Measurements from ENCODE around the gene CSRP1.

CSRP1 gene

DNA sequence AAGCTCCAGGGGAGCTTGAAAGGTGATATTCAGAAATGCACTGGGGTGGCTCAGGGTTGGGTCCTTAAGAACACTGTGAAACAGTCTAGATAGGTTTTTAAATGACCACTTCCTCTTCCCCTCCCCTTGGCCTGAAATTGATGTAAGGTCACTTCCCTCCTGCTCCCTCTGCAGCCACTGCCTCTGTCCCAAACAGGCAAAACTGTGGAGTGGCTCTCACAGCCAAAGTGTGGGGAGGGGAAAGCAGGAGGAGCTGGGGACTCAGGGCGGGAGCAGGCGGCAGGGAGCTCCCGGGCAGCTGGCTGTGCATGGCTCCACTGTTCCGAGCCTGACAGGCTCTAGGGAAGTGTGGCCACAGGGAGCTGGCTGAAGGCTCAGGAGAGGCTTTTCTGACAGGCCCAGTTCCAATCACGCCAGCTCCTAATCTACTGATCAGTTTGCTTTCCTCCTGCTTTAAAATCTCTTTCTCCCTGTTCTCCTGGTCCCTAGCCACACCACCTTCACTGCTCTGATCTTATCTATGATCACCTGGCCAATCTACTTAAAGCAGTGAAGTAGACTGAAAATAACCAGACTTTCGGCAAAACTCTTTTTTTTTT lies 5.1 kb upstream of the CSRP1 start:
- Histone ChIP-seq H3K4me3 (ENCODE audit: low read length) (no peak overlapping the region), H3K4me1 (ENCODE audit: control insufficient read depth, low read depth, low read length) (peaks cover 8% of the 10 kb centered on the region), H3K4ac (ENCODE audit: low read depth, low read length) (no peak overlapping the region), H2BK120ac (ENCODE audit: low read depth, low read length) (no peak overlapping the region), H3K18ac (ENCODE audit: low read length) (peak overlapping the region; percentile 3), H3K4me2 (ENCODE audit: low read length) (no peak overlapping the region), H3K36me3 (ENCODE audit: control insufficient read depth, insufficient read depth, low read length) (no peaks in the 10 kb centered on the region), H3K27me3 (ENCODE audit: insufficient read depth, low read length, poor library complexity) (no peaks in the 10 kb centered on the region), H4K5ac (ENCODE audit: low read length) (no peak overlapping the region), H3K79me1 (ENCODE audit: low read length) (no peaks in the 10 kb centered on the region), H3K9ac (ENCODE audit: low read length) (peak overlapping the region; percentile 11), H2BK5ac (ENCODE audit: low read length) (no peak overlapping the region), H3K23ac (ENCODE audit: low read length) (no peak overlapping the region), H3K79me2 (ENCODE audit: control insufficient read depth, insufficient read depth, low read length) (no peaks in the 10 kb centered on the region), H2BK15ac (replicated peaks; ENCODE audit: low read depth) (no peak overlapping the region), H2AK5ac (ENCODE audit: low read length) (no peak overlapping the region), H3K27ac (ENCODE audit: low read depth, low read length) (peak overlapping the region; percentile 5), H4K8ac (ENCODE audit: low read depth, low read length) (no peak overlapping the region), H3K56ac (ENCODE audit: low read length) (peak overlapping the region; percentile 73)
- WGBS (ENCODE audit: extremely low coverage, insufficient coverage, low lambda C conversion rate), result no CpG with 5 or more reads among the region's 6 CpGs
- peak; percentile 91 for DNase-seq

DNA sequence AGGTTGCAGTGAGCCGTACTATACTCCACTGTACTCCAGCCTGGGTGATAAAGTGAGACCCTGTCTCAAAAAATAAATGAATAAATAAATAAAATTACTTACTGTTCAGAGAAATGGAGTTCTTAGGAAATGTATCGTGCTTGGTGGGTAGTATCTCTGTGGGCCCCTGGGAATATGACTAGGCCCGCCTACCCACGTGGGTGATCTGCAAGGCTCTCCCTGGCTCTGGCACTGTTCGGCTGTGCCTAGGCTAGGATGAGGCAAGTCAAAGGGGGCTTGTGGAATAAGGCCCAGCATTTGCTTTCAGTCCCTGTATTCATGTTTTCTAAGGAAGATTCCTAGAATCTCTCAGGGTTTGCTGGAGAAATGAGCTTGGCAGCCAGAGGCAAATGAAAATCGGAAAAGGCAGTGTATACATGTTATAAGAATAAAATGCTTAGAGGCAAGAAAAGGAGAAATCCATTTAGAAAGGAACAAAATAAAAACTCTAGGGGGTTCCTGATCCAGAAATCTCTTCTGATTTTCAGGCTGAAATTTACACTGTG lies 4.5 kb upstream of the CSRP1 start:
- DNase-seq, result no peak
- Histone ChIP-seq H2BK5ac (ENCODE audit: low read length) (no peak overlapping the region), H3K36me3 (ENCODE audit: control insufficient read depth, insufficient read depth, low read length) (no peaks in the 10 kb centered on the region), H3K23ac (ENCODE audit: low read length) (no peak overlapping the region), H3K27me3 (ENCODE audit: insufficient read depth, low read length, poor library complexity) (no peaks in the 10 kb centered on the region), H2BK120ac (ENCODE audit: low read depth, low read length) (no peak overlapping the region), H3K79me2 (ENCODE audit: control insufficient read depth, insufficient read depth, low read length) (no peaks in the 10 kb centered on the region), H4K8ac (ENCODE audit: low read depth, low read length) (no peak overlapping the region), H3K9ac (ENCODE audit: low read length) (peak overlapping the region; percentile 16), H2AK5ac (ENCODE audit: low read length) (no peak overlapping the region), H4K5ac (ENCODE audit: low read length) (no peak overlapping the region), H3K18ac (ENCODE audit: low read length) (no peak overlapping the region), H3K4me1 (ENCODE audit: control insufficient read depth, low read depth, low read length) (peaks cover 8% of the 10 kb centered on the region), H3K79me1 (ENCODE audit: low read length) (no peaks in the 10 kb centered on the region), H3K27ac (ENCODE audit: low read depth, low read length) (peak overlapping the region; percentile 9), H3K4me3 (ENCODE audit: low read length) (no peak overlapping the region), H3K56ac (ENCODE audit: low read length) (peak overlapping the region; percentile 66), H3K4me2 (ENCODE audit: low read length) (no peak overlapping the region), H3K4ac (ENCODE audit: low read depth, low read length) (peak overlapping the region; percentile 56), H2BK15ac (replicated peaks; ENCODE audit: low read depth) (no peak overlapping the region)
- WGBS (ENCODE audit: extremely low coverage, insufficient coverage, low lambda C conversion rate), result no CpG with 5 or more reads among the region's 6 CpGs

DNA sequence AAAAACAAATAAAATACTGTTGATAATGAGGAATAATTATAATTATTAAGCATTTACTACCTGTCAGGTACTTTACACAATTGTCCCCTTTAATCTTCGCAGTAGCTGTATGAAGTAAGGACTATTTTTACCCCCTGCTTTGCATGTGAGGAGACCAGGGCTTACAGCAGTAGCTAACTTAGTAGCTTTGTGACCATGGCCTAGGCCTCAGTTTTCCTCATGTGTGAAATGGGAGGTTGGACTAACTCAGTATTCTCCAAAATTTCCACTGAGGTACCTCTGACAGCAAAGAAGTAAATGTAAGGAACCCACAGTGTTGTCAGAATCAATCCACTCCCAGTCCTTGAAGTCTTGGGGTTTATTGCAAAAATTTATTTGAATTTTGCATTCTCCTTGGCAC lies 3.8 kb upstream of the CSRP1 start:
- H3K4ac ChIP-seq (ENCODE audit: low read depth, low read length), result no peak overlapping the region
- H4K5ac ChIP-seq (ENCODE audit: low read length), result no peak overlapping the region
- H3K23ac ChIP-seq (ENCODE audit: low read length), result no peak overlapping the region
- H3K79me1 ChIP-seq (ENCODE audit: low read length), result no peaks in the 10 kb centered on the region
- WGBS (ENCODE audit: extremely low coverage, insufficient coverage, low lambda C conversion rate), result no CpG with 5 or more reads among the region's 1 CpG
- peaks cover 8% of the 10 kb centered on the region for H3K4me1 ChIP-seq (ENCODE audit: control insufficient read depth, low read depth, low read length)
- H3K9ac ChIP-seq (ENCODE audit: low read length), result no peak overlapping the region
- H3K36me3 ChIP-seq (ENCODE audit: control insufficient read depth, insufficient read depth, low read length), result no peaks in the 10 kb centered on the region
- H3K27ac ChIP-seq (ENCODE audit: low read depth, low read length), result no peak overlapping the region
- no peak overlapping the region for H2BK120ac ChIP-seq (ENCODE audit: low read depth, low read length)
- no peak overlapping the region for H3K56ac ChIP-seq (ENCODE audit: low read length)
- H3K27me3 ChIP-seq (ENCODE audit: insufficient read depth, low read length, poor library complexity), result no peaks in the 10 kb centered on the region
- H3K4me2 ChIP-seq (ENCODE audit: low read length), result no peak overlapping the region
- no peak overlapping the region for H3K4me3 ChIP-seq (ENCODE audit: low read length)
- H2AK5ac ChIP-seq (ENCODE audit: low read length), result no peak overlapping the region
- H3K79me2 ChIP-seq (ENCODE audit: control insufficient read depth, insufficient read depth, low read length), result no peaks in the 10 kb centered on the region
- no peak for DNase-seq
- H2BK15ac ChIP-seq (replicated peaks; ENCODE audit: low read depth), result no peak overlapping the region
- H3K18ac ChIP-seq (ENCODE audit: low read length), result no peak overlapping the region
- no peak overlapping the region for H4K8ac ChIP-seq (ENCODE audit: low read depth, low read length)
- H2BK5ac ChIP-seq (ENCODE audit: low read length), result no peak overlapping the region

DNA sequence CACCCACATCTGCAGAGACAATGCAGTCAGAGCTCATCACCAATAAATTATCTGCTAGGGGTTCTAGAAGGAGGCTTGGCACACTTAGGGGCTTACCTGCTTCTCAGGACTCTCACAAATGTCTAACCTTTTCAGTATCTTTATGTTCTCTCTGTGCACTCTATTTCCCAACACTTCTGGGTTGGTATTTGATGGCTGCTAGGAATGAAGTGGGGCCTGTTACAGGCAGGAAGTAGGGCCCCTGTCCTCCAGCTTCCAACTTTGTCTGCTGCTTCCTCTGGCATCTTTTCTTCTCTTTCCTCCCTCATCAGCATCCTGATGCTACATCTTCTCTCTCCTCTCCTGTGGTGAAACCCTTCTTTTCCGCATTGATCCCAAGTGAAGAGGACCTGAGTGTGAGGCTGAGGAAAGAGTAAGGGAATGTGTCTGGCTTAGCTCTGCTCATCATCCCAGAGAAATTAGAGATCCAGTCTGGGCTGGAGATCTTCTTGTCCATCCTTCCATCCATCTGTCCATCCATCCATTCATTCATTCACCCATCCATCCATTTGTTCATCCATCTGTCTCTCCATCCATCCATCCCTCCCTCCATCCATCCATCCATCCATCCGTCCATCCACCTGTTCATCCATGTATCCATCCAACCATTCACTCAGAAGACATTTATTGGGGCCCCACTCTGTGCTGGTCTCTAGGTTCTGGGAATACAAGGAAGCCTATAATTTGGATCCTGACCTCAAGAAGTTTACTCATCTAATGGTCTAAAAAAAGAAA lies 2.9 kb upstream of the CSRP1 start:
- Histone ChIP-seq H3K4me2 (ENCODE audit: low read length) (no peak overlapping the region), H3K27me3 (ENCODE audit: insufficient read depth, low read length, poor library complexity) (no peaks in the 10 kb centered on the region), H3K27ac (ENCODE audit: low read depth, low read length) (no peak overlapping the region), H3K4me3 (ENCODE audit: low read length) (no peak overlapping the region), H3K36me3 (ENCODE audit: control insufficient read depth, insufficient read depth, low read length) (no peaks in the 10 kb centered on the region), H4K5ac (ENCODE audit: low read length) (no peak overlapping the region), H2AK5ac (ENCODE audit: low read length) (no peak overlapping the region), H2BK120ac (ENCODE audit: low read depth, low read length) (no peak overlapping the region), H2BK5ac (ENCODE audit: low read length) (no peak overlapping the region), H2BK15ac (replicated peaks; ENCODE audit: low read depth) (no peak overlapping the region), H3K23ac (ENCODE audit: low read length) (no peak overlapping the region), H3K18ac (ENCODE audit: low read length) (no peak overlapping the region), H3K56ac (ENCODE audit: low read length) (no peak overlapping the region), H3K9ac (ENCODE audit: low read length) (no peak overlapping the region), H3K79me1 (ENCODE audit: low read length) (peaks cover 2% of the 10 kb centered on the region), H3K4ac (ENCODE audit: low read depth, low read length) (no peak overlapping the region), H3K4me1 (ENCODE audit: control insufficient read depth, low read depth, low read length) (peaks cover 7% of the 10 kb centered on the region), H3K79me2 (ENCODE audit: control insufficient read depth, insufficient read depth, low read length) (peaks cover 2% of the 10 kb centered on the region), H4K8ac (ENCODE audit: low read depth, low read length) (no peak overlapping the region)
- DNase-seq, result no peak
- WGBS (ENCODE audit: extremely low coverage, insufficient coverage, low lambda C conversion rate), result no CpG with 5 or more reads among the region's 2 CpGs

DNA sequence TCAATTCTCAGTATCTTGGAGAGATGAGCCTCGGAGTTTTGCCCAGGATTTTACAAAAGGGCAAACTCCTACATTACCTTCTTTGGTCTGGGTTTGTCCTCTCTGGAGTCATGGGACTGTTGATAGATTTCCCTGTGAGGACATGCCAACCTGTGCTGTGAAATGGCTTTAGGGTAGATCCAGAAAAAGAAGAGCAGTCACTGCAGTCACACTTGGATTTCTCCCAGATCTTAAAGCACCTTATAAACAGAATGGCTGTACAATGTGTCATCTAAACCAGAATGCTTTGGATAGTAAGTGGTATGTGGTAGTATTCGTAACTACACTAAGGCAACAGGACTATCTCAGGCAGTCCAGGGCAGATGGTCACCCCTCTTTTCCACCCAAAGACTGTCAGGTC lies 1.9 kb upstream of the CSRP1 start:
- no peak for DNase-seq
- Histone ChIP-seq H3K4me3 (ENCODE audit: low read length) (no peak overlapping the region), H3K27ac (ENCODE audit: low read depth, low read length) (no peak overlapping the region), H3K79me1 (ENCODE audit: low read length) (peaks cover 2% of the 10 kb centered on the region), H3K36me3 (ENCODE audit: control insufficient read depth, insufficient read depth, low read length) (no peaks in the 10 kb centered on the region), H3K4ac (ENCODE audit: low read depth, low read length) (no peak overlapping the region), H3K27me3 (ENCODE audit: insufficient read depth, low read length, poor library complexity) (no peaks in the 10 kb centered on the region), H2BK15ac (replicated peaks; ENCODE audit: low read depth) (no peak overlapping the region), H2AK5ac (ENCODE audit: low read length) (no peak overlapping the region), H2BK120ac (ENCODE audit: low read depth, low read length) (no peak overlapping the region), H3K79me2 (ENCODE audit: control insufficient read depth, insufficient read depth, low read length) (peaks cover 2% of the 10 kb centered on the region), H2BK5ac (ENCODE audit: low read length) (no peak overlapping the region), H3K4me2 (ENCODE audit: low read length) (no peak overlapping the region), H3K9ac (ENCODE audit: low read length) (no peak overlapping the region), H4K5ac (ENCODE audit: low read length) (no peak overlapping the region), H3K4me1 (ENCODE audit: control insufficient read depth, low read depth, low read length) (peaks cover 6% of the 10 kb centered on the region), H3K18ac (ENCODE audit: low read length) (no peak overlapping the region), H4K8ac (ENCODE audit: low read depth, low read length) (no peak overlapping the region), H3K56ac (ENCODE audit: low read length) (no peak overlapping the region), H3K23ac (ENCODE audit: low read length) (no peak overlapping the region)
- no CpG with 5 or more reads among the region's 2 CpGs for WGBS (ENCODE audit: extremely low coverage, insufficient coverage, low lambda C conversion rate)
